GM18511 (cell line): ENCODE data around the gene STX11.
"Not testable (repeated sequence)": the region's sequence is repeated elsewhere in the genome, so short reads cannot be mapped to it uniquely, and the experiment has no call there.

Source experiments
- ATAC-seq: cut with Tn5 transposase; IDR thresholded peaks from one replicate; pipeline ENCODE4 v1.9.1; 2021; ENCODE audit warnings: mild to moderate bottlenecking, moderate library complexity; ENCODE audit not compliant: unreplicated experiment

STX11 gene

GRCh38 chr6:144149894-144150709 lies at the start of gene STX11:
TSS of gene STX11 (plus strand) at chr6:144150517. CDS start at chr6:144186628, 36,111 bp downstream.
- ATAC-seq = peak; percentile 70

GRCh38 chr6:144103026-144103563 lies 47.2 kb upstream of the STX11 start:
- ATAC-seq = no peak

DNA sequence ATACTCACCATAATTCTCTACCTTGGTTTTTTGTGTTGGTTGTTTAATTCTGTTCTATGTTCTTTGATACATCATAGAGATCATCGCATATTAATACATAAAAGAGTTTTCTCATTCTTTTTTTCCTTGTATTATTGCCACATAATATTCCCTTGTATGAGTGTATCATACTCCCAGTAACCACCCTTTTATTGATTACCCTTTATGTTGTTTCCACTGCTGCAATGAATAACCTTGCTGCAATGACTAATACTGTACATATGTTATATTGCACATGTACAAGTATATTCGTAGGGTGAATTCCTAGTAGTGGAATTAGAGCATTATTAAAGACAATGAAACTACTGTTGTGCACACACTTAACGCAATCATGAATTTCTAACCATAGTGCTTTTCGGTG lies 45.8 kb upstream of the STX11 start:
- ATAC-seq = no peak

GRCh38 chr6:144104898-144105487 lies 45.3 kb upstream of the STX11 start:
- no peak for ATAC-seq

DNA sequence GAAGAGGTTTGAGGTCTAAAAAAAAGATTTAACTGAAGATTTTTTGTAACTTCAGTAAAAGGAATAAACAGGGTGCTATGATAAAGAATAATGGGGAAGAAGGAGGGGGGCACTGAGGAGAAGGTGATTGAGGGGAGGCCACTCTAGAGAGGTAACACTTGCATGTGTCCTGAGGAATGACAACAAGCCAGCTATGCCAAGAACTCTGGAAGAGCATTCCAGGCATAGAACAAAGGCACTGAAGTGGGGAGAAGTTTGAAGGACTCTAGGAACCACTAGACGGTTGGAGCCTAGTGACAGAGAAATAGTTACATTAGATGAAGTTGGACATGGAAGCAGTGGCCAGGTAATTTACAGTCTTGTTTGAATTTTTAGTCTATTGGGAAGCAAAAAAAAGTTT lies 44.1 kb upstream of the STX11 start:
- no peak for ATAC-seq

DNA sequence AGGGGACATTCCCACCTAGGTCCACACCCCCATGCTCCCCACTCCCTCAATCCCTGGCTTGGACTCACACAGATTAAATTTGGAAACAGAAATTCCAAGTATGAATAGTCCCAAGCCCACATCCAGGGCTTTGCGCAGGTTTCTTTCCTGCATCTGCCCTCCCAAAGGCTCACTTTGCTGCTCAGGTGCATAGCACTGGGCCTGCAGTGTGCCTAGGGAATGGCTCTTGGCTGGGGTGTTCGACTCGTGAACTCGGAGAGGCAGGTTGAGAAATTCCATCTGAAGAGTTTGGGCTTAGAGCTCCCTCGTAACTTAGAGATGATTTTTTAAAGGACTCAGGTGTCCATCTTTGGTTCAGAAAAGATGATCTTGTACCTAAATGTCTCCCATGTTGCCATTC lies 40.1 kb upstream of the STX11 start:
- no peak for ATAC-seq

DNA sequence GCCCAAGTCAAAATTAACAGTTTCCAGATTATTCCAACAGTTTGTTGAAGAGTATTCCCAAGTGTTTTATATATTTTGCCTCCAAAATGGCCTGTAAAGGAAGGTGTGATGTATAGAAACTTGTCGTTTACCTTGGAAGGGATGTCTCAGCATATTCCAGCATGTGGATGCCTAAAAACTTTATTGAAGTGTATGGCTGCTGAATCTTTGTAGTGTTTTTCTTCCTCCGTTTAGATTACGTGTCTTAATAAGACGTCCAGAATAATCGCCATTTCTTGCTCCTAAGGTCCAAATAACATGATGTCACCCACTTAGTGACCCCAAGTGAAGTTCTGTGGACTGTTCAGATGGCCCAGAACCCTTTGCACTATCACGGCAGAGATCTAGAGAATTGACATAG lies 37.0 kb upstream of the STX11 start:
- no peak for ATAC-seq

DNA sequence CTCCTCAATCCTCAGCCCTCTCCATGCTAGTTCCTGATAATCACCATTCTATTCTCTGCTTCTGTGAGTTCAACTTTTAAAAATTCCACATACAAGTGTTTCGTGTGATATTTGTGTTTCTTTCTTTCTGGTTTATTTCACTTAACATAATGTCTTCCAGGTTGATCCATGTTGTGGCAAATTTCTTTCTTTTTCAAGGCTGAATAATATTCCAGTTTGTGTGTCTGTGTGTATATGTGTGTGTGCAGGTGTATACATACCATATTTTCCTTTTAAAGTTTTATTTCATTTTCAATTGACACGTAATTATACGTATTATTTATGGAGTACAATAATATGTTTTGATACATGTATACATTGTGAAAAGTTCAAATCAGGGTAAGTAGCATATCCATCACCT lies 35.1 kb upstream of the STX11 start:
- no peak for ATAC-seq

- ATAC-seq = no peak
Observed at GRCh38 chr6:144119376-144119775, 30.9 kb upstream of the STX11 start.

DNA sequence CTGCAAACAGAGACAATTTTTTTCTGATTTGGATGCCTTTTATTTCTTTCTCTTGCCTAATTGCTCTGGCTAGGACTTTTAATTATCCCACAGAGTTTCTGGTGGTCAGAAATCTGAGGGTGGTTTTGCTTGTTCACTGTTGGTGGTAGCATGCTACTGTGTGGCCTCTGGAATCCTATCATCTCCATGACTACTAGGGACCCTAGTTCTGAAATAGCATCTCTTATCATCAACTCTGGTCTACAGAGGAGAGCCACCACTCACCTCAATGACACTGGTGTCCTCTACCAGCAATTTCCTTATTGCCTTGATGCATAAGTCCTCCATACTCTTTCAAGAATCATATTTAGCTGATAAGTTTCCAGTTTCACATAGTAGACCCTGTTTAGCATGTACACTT lies 27.5 kb upstream of the STX11 start:
- no peak for ATAC-seq

- ATAC-seq = no peak
Observed at GRCh38 chr6:144123421-144123820, 26.9 kb upstream of the STX11 start.

DNA sequence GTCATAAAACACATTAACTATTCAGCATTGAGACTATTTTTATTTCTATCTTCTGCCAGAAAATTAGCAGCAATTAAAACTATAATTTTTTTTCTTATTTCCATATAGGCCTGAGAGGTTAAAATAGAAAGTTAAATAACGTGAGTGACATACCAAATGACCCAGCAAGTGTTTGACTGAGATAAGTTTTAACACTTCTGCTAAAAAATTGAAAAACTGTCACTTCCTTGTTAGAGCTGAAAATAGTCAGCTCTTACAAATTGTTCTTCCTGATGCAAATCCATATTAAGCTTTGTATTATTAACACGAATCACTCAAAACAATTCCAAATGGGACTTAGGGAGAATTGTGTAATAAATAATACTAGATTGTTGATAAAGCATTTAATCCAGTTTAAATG lies 26.5 kb upstream of the STX11 start:
- no peak for ATAC-seq

DNA sequence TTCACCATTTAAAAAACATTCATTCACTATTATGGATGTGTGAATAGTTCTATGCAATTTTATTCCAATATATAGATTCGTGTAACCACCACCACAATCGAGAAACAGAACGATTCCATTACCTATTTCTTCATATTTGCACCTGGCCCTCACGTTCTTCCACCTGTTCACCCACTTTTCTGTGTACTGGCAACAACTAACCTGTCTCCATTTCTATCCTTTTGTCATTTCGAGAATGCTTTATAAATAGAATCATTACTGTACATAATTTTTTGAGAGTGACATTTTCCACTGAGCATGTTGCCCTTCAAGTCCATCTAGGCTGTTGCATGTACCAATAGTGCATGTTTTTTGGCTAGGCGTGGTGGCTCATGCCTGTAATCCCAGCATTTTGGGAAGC lies 23.2 kb upstream of the STX11 start:
- peak; percentile 49 for ATAC-seq

- ATAC-seq = no peak
Observed at GRCh38 chr6:144129469-144129868, 20.8 kb upstream of the STX11 start.

- no peak for ATAC-seq
Observed at GRCh38 chr6:144131248-144131709, 19.0 kb upstream of the STX11 start.

GRCh38 chr6:144132167-144132690 lies 18.1 kb upstream of the STX11 start:
- not testable (repeated sequence) for ATAC-seq

GRCh38 chr6:144133225-144133821 lies 17.0 kb upstream of the STX11 start:
- no peak for ATAC-seq

DNA sequence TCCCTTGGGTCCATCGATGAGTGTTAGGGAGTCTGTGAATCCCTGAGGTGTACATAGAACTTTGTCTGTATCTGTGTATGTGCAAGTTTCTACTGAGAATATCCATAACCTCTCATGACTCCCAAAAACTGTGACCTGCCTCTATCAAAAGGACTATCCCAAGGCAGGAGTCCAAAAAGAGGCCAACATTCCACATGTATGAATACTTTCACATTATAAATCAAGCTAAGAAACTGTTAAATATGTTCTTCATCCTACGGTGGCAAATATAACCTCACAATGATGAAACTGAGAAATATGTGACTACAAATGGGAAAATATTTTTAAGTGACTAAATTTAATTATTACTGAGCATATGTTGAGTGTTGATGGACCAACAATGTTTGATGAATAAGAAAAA lies 16.1 kb upstream of the STX11 start:
- ATAC-seq = no peak

DNA sequence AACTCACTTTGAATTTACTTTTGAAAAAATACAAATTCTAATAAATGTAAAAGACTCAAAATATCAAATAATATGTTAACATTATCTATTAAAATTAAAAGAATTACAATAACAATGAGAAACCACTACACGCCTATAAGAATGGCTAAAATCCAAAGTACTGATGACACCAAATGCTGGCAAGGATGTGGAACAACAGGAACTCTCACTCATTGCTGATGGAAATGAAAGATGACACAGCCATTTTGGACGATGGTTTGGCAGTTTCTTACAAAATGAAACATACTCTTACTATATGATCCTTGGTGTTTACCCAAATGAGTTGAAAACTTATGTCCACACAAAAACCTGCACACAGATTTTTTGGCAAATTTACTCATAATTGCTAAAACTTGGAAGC lies 15.6 kb upstream of the STX11 start:
- no peak for ATAC-seq

GRCh38 chr6:144138542-144138941 lies 11.8 kb upstream of the STX11 start:
- ATAC-seq = no peak

GRCh38 chr6:144139817-144140216 lies 10.5 kb upstream of the STX11 start:
- no peak for ATAC-seq

- peak; percentile 85 for ATAC-seq
Observed at GRCh38 chr6:144140867-144141266, 9.4 kb upstream of the STX11 start.
